IMR-90 (cell line): ENCODE data around the gene ABHD17A. TPM values are rescaled to one million over a fixed set of nuclear protein-coding genes. Genes with fewer than 3 reads are reported as not detected.

Source experiments
- ATAC-seq: fragments of 200-7000 bp; cut with Tn5 transposase; 2 replicates; pipeline ENCODE4 v1.9.1; 2020; ENCODE audit warnings: low read depth, mild to moderate bottlenecking, moderate library complexity
- BruUV-seq: library from RNA; stranded (reverse); fragments of 400-500 nt; replicated peaks from 2 replicates; lab custom pipeline; 2021; lab: Mats Ljungman, UMichigan
- CTCF ChIA-PET: fragments of 300-600 bp; formaldehyde crosslinking; extraction: SDS; loops from one replicate; lab custom pipeline; 2021; ENCODE audit warnings: antibody characterized with exemption; lab: Yijun Ruan, JAX
- POLR2A ChIA-PET: fragments of 300-600 bp; sonication (Branson Sonifier 250); formaldehyde crosslinking; loops from one replicate; lab custom pipeline; 2022; ENCODE audit warnings: antibody characterized with exemption; ENCODE audit not compliant: unreplicated experiment; lab: Charles Lee
- DNase-seq: peaks from one replicate; pipeline ENCODE4 v3.0.0; 2013
- H2AFZ ChIP-seq: replicated peaks from 2 replicates; pipeline ENCODE3; 2013; ENCODE audit warnings: low read length, mild to moderate bottlenecking; ENCODE audit not compliant: poor library complexity
- H2AK5ac ChIP-seq: 2 replicates; pipeline ENCODE4 v1.6.1; 2013; ENCODE audit warnings: low read depth, low read length, inconsistent platforms
- H2AK9ac ChIP-seq: replicated peaks from 2 replicates; pipeline ENCODE3; 2013; ENCODE audit warnings: mild to moderate bottlenecking, low read depth, low read length, moderate library complexity; ENCODE audit not compliant: poor library complexity
- H2BK120ac ChIP-seq: 2 replicates; pipeline ENCODE4 v1.6.1; 2013; ENCODE audit warnings: low read depth, low read length, inconsistent platforms
- H2BK15ac ChIP-seq: 3 replicates; pipeline ENCODE4 v1.6.1; 2013; ENCODE audit warnings: low read depth, low read length, inconsistent platforms
- H2BK20ac ChIP-seq: 2 replicates; pipeline ENCODE4 v1.6.1; 2013; ENCODE audit warnings: low read depth, mild to moderate bottlenecking, inconsistent platforms, low read length, moderate library complexity
- H2BK5ac ChIP-seq: 2 replicates; pipeline ENCODE4 v1.6.1; 2013; ENCODE audit warnings: mild to moderate bottlenecking, low read depth, low read length, inconsistent platforms; ENCODE audit not compliant: poor library complexity, severe bottlenecking
- H3K14ac ChIP-seq: replicated peaks from 2 replicates; pipeline ENCODE4 v1.6.1; 2013; ENCODE audit warnings: low read depth, low read length, inconsistent platforms
- H3K18ac ChIP-seq: 2 replicates; pipeline ENCODE4 v1.6.1; 2013; ENCODE audit warnings: low read depth, low read length, control low read depth
- H3K23ac ChIP-seq: 2 replicates; pipeline ENCODE4 v1.6.1; 2013; ENCODE audit warnings: low read depth, low read length, inconsistent platforms
- H3K27ac ChIP-seq: 2 replicates; pipeline ENCODE4 v1.5.1; 2013; ENCODE audit warnings: mild to moderate bottlenecking, control low read depth, low read length; ENCODE audit not compliant: insufficient read depth
- H3K27me3 ChIP-seq: 2 replicates; pipeline ENCODE4 v1.6.1; 2013; ENCODE audit warnings: low read length; ENCODE audit not compliant: control insufficient read depth, insufficient read depth
- H3K36me3 ChIP-seq: 2 replicates; pipeline ENCODE4 v1.6.1; 2013; ENCODE audit warnings: low read length, mixed read lengths; ENCODE audit not compliant: control insufficient read depth, insufficient read depth
- H3K4ac ChIP-seq: 2 replicates; pipeline ENCODE4 v1.6.1; 2013; ENCODE audit warnings: low read depth, low read length, inconsistent platforms
- H3K4me1 ChIP-seq: 2 replicates; pipeline ENCODE4 v1.6.1; 2013; ENCODE audit warnings: low read length, mixed read lengths; ENCODE audit not compliant: control insufficient read depth, insufficient read depth
- H3K4me2 ChIP-seq: 2 replicates; pipeline ENCODE4 v1.6.1; 2013; ENCODE audit warnings: low read depth, mild to moderate bottlenecking, control low read depth, low read length, moderate library complexity
- H3K4me3 ChIP-seq: 2 replicates; pipeline ENCODE4 v1.5.1; 2013; ENCODE audit warnings: low read depth, mild to moderate bottlenecking, control low read depth, low read length, moderate library complexity; ENCODE audit not compliant: insufficient read depth
- H3K56ac ChIP-seq: 2 replicates; pipeline ENCODE4 v1.6.1; 2013; ENCODE audit warnings: low read length, inconsistent platforms; ENCODE audit not compliant: insufficient read depth; ENCODE audit errors: extremely low read depth
- H3K79me1 ChIP-seq, 2 experiments: 2 replicates each; pipeline ENCODE4 v1.6.1; 2013; ENCODE audit warnings: low read length in 2 of 2, inconsistent platforms in 1 of 2, low read depth in 1 of 2
- H3K9ac ChIP-seq: 2 replicates; pipeline ENCODE4 v1.6.1; 2013; ENCODE audit warnings: low read depth, low read length, control low read depth
- H3K9me1 ChIP-seq: 2 replicates; pipeline ENCODE4 v1.6.1; 2013; ENCODE audit warnings: low read length, inconsistent platforms; ENCODE audit not compliant: insufficient read depth
- H3K9me3 ChIP-seq: 2 replicates; pipeline ENCODE4 v1.6.1; 2013; ENCODE audit warnings: low read length; ENCODE audit not compliant: control insufficient read depth, insufficient read depth
- H4K20me1 ChIP-seq: 2 replicates; pipeline ENCODE4 v1.6.1; 2013; ENCODE audit warnings: low read length, inconsistent platforms; ENCODE audit not compliant: insufficient read depth
- H4K5ac ChIP-seq: 2 replicates; pipeline ENCODE4 v1.6.1; 2013; ENCODE audit warnings: mild to moderate bottlenecking, low read depth, low read length, control low read depth
- H4K8ac ChIP-seq, 2 experiments: 2 replicates each; pipeline ENCODE4 v1.6.1; 2013; ENCODE audit warnings: low read depth in 2 of 2, low read length in 2 of 2, control low read depth in 1 of 2, inconsistent platforms in 1 of 2
- H4K91ac ChIP-seq: 2 replicates; pipeline ENCODE4 v1.6.1; 2013; ENCODE audit warnings: low read depth, low read length, inconsistent platforms; ENCODE audit not compliant: insufficient read depth
- BHLHE40 ChIP-seq: fragments of 150-350 bp; IDR thresholded peaks from 2 replicates; pipeline ENCODE4 v1.6.1; 2016; ENCODE audit warnings: mild to moderate bottlenecking, low read depth, low read length
- CEBPB ChIP-seq: IDR thresholded peaks from 2 replicates; pipeline ENCODE4 v1.6.1; 2012; ENCODE audit warnings: low read depth, low read length, improper control_type of control experiment
- CHD1 ChIP-seq: IDR thresholded peaks from 2 replicates; pipeline ENCODE4 v1.6.1; 2012; ENCODE audit warnings: low read depth, low read length, improper control_type of control experiment
- CTCF ChIP-seq: conservative IDR thresholded peaks from 2 replicates; pipeline ENCODE4 v1.5.1; 2012; ENCODE audit warnings: mild to moderate bottlenecking, low read depth, low read length, improper control_type of control experiment
- ELK1 ChIP-seq: fragments of 150-350 bp; IDR thresholded peaks from 2 replicates; pipeline ENCODE4 v1.6.1; 2016; ENCODE audit warnings: low read depth, mild to moderate bottlenecking, low read length, moderate library complexity, borderline replicate concordance
- FOS ChIP-seq: fragments of 150-350 bp; IDR thresholded peaks from 2 replicates; pipeline ENCODE4 v1.6.1; 2016; ENCODE audit warnings: low read depth, low read length
- MAFK ChIP-seq: IDR thresholded peaks from 2 replicates; pipeline ENCODE4 v1.6.1; 2012; ENCODE audit warnings: low read depth, low read length, improper control_type of control experiment
- MAZ ChIP-seq: IDR thresholded peaks from 2 replicates; pipeline ENCODE4 v1.6.1; 2012; ENCODE audit warnings: low read depth, mild to moderate bottlenecking, low read length, improper control_type of control experiment, moderate library complexity, borderline replicate concordance
- MXI1 ChIP-seq: IDR thresholded peaks from 2 replicates; pipeline ENCODE4 v1.6.1; 2012; ENCODE audit warnings: low read depth, mild to moderate bottlenecking, low read length, moderate library complexity, borderline replicate concordance
- NFE2L2 ChIP-seq: fragments of 150-350 bp; IDR thresholded peaks from 2 replicates; pipeline ENCODE4 v1.6.1; 2016; ENCODE audit warnings: low read depth, mild to moderate bottlenecking, low read length
- POLR2A ChIP-seq: IDR thresholded peaks from 2 replicates; pipeline ENCODE4 v1.6.1; 2012; ENCODE audit warnings: mild to moderate bottlenecking, low read depth, low read length
- RAD21 ChIP-seq: IDR thresholded peaks from 2 replicates; pipeline ENCODE4 v1.6.1; 2012; ENCODE audit warnings: low read length, improper control_type of control experiment
- RCOR1 ChIP-seq: IDR thresholded peaks from 2 replicates; pipeline ENCODE4 v1.6.1; 2012; ENCODE audit warnings: mild to moderate bottlenecking, low read length, improper control_type of control experiment; ENCODE audit not compliant: insufficient replicate concordance
- RFX5 ChIP-seq: IDR thresholded peaks from 2 replicates; pipeline ENCODE4 v1.8.0; 2012; ENCODE audit warnings: low read depth, mild to moderate bottlenecking, low read length, moderate library complexity
- SMC3 ChIP-seq: fragments of 150-350 bp; IDR thresholded peaks from 2 replicates; pipeline ENCODE4 v1.6.1; 2016; ENCODE audit warnings: low read depth, mild to moderate bottlenecking, antibody characterized with exemption, low read length, moderate library complexity
- USF2 ChIP-seq: fragments of 150-350 bp; IDR thresholded peaks from 2 replicates; pipeline ENCODE4 v1.6.1; 2017; ENCODE audit warnings: mild to moderate bottlenecking, antibody characterized with exemption, low read length, low read depth
- WGBS, 2 experiments: methylation state at CpG; one replicate each; pipeline versions ENCODE4 v1.1.5 to v1.1.7; 2013; ENCODE audit warnings: missing lambda C conversion rate in 2 of 2; ENCODE audit not compliant: insufficient read length in 1 of 2; ENCODE audit errors: extremely low coverage in 2 of 2; 5-methylcytosine and 5-hydroxymethylcytosine counted together
- dilution Hi-C: fragments of 300-500 bp; cut with HindIII; formaldehyde crosslinking; loops from one replicate; pipeline ENCODE4 v1.14.3; 2018; ENCODE audit warnings: low sequenced_read_pairs; ENCODE audit not compliant: unreplicated experiment
- in situ Hi-C: fragments of 300-500 bp; cut with MboI; formaldehyde crosslinking; loops from 3 replicates; pipeline ENCODE4 v1.14.3; 2019; ENCODE audit warnings: low sequenced_read_pairs, inconsistent platforms, mixed read lengths
- intact Hi-C: fragments of 100-400 bp; cut with micrococcal nuclease; formaldehyde crosslinking; loops from 2 replicates; pipeline ENCODE4 v1.10.0; 2022
- polyA plus RNA-seq, 3 experiments: library from polyadenylated mRNA; depleted of rRNA; stranded (reverse); fragments of >200 nt; gene quantifications; 2 replicates each; pipeline ENCODE4 v1.2.3, GENCODE V29; 2012; ENCODE audit warnings: low replicate concordance in 1 of 3
- total RNA-seq: library from RNA; depleted of rRNA; stranded (reverse); fragments of >200 nt; gene quantifications from 2 replicates; pipeline ENCODE4 v1.2.3, GENCODE V29; 2012

Gene ABHD17A
- total and polyA plus RNA-seq, 2 of the 4 experiments (the other 2 are of a cell fraction): 37.8 to 76.2 TPM

- ATAC-seq (no peak), DNase-seq (no peak)
- peaks cover 4 to 44% of the 10 kb centered on the region in 2 experiments for H3K79me1 ChIP-seq
- TF ChIP-seq RAD21: no peak
- TF ChIP-seq SMC3: no peak
- TF ChIP-seq FOS: no peak
- no peak for TF ChIP-seq CHD1
- TF ChIP-seq RFX5: no peak
- no peak for TF ChIP-seq BHLHE40
- no peak for TF ChIP-seq NFE2L2
- TF ChIP-seq CTCF: no peak
- no peak for TF ChIP-seq MAZ
- no peak; the same call in 1 of the 2 replicates for TF ChIP-seq POLR2A
- no peak for TF ChIP-seq RCOR1
- no peak for TF ChIP-seq ELK1
- TF ChIP-seq MAFK: no peak
- no peak for TF ChIP-seq MXI1
- TF ChIP-seq CEBPB: no peak
- no peak for TF ChIP-seq USF2
- peak overlapping the region; percentile 97 for H3K9ac ChIP-seq
- peaks cover 24% of the 10 kb centered on the region for H3K4me1 ChIP-seq
- no peaks in the 10 kb centered on the region for H3K9me3 ChIP-seq
- peak overlapping the region; percentile 99 for H3K4me3 ChIP-seq
- in situ Hi-C loops: no loop called here
- H3K56ac ChIP-seq: no peak overlapping the region
- ChIA-PET POLR2A (no interaction called here), CTCF (no interaction called here)
- no peak overlapping the region for H3K4ac ChIP-seq
- 48% methylated on average over 4 of the region's 8 CpGs; no CpG with 5 or more reads in 1 of the 2 experiments for WGBS, 2 experiments
- H2BK5ac ChIP-seq: no peak overlapping the region
- H3K4me2 ChIP-seq: peak overlapping the region; percentile 99
- H3K23ac ChIP-seq: peak overlapping the region; percentile 92
- H3K18ac ChIP-seq: no peak overlapping the region
- peak overlapping the region; percentile 99 for H2AK9ac ChIP-seq
- peak overlapping the region; percentile 63; the same call in 1 of the 2 replicates for H3K14ac ChIP-seq
- H2BK120ac ChIP-seq: no peak overlapping the region
- H4K5ac ChIP-seq: no peak overlapping the region
- no peak overlapping the region for H2AFZ ChIP-seq
- no peak overlapping the region for H2BK20ac ChIP-seq
- no peaks in the 10 kb centered on the region for H3K27me3 ChIP-seq
- peaks cover 46% of the 10 kb centered on the region for H4K20me1 ChIP-seq
- BruUV-seq: no TSS peak
- no peak overlapping the region for H4K91ac ChIP-seq
- H2AK5ac ChIP-seq: no peak overlapping the region
- no peak overlapping the region for H4K8ac ChIP-seq
- no peak overlapping the region for H2BK15ac ChIP-seq
- peaks cover 12% of the 10 kb centered on the region; the same call in 1 of the 2 replicates for H3K36me3 ChIP-seq
- peak overlapping the region; percentile 4; the same call in 1 of the 2 replicates for H3K27ac ChIP-seq
- dilution Hi-C loops: no loop called here
- H3K9me1 ChIP-seq: peaks cover 18% of the 10 kb centered on the region
- intact Hi-C loops: no loop called here
These were observed 1.5 kb downstream of the ABHD17A start for GRCh38 chr19:1883784-1884183.
